HCT116 (cell line): ENCODE data around the gene PTPN4. TPM values are rescaled to one million over a fixed set of nuclear protein-coding genes. Genes with fewer than 3 reads are reported as not detected.

Experiments
- ATAC-seq: fragments of 200-7000 bp; cut with Tn5 transposase; 2 replicates; pipeline ENCODE4 v1.9.1; 2020; ENCODE audit warnings: mild to moderate bottlenecking, moderate library complexity
- BruUV-seq: library from RNA; stranded (reverse); fragments of 400-500 nt; replicated peaks from 2 replicates; lab custom pipeline; 2021; lab: Mats Ljungman, UMichigan
- CTCF ChIA-PET: fragments of 300-600 bp; sonication (Branson Sonifier 250); formaldehyde crosslinking; loops from one replicate; lab custom pipeline; 2021; ENCODE audit warnings: antibody characterized with exemption; lab: Charles Lee
- POLR2A ChIA-PET: fragments of 300-600, 350-600 bp; sonication (Branson Sonifier 250); formaldehyde crosslinking; loops from one replicate; lab custom pipeline; 2021; ENCODE audit warnings: antibody characterized with exemption; lab: Charles Lee
- RAD21 ChIA-PET, 2 experiments: fragments of 300-600 bp; sonication (Branson Sonifier 250); formaldehyde crosslinking; loops; one replicate each; lab custom pipeline; 2023; ENCODE audit warnings: low total read pairs in 2 of 2; ENCODE audit not compliant: uncharacterized antibody in 2 of 2, unreplicated experiment in 2 of 2, low non-redundant PET in 1 of 2; lab: Charles Lee
- DNase-seq: peaks from one replicate; pipeline ENCODE4 v3.0.0-alpha.2; 2010; ENCODE audit warnings: low read depth, low spot score
- H2AFZ ChIP-seq: fragments of 200-600 bp; shearing (Covaris generic), sonication (generic); 2 replicates; pipeline ENCODE4 v1.6.1; 2017; ENCODE audit warnings: low read depth, mixed run types, mixed read lengths, antibody characterized with exemption, low read length; ENCODE audit not compliant: poor library complexity, severe bottlenecking
- H3K27ac ChIP-seq: 2 replicates; pipeline ENCODE4 v1.5.1; 2012; ENCODE audit warnings: low read depth, low read length
- H3K27me3 ChIP-seq: fragments of 200-600 bp; sonication (generic); 2 replicates; pipeline ENCODE4 v1.6.1; 2016; ENCODE audit warnings: mixed run types, low read length, mixed read lengths; ENCODE audit not compliant: insufficient read depth
- H3K36me3 ChIP-seq, 2 experiments: fragments of 200-500 bp in 1 of 2; fragments of 200-600 bp in 1 of 2; sonication (Bioruptor generic) in 1 of 2; sonication (generic) in 1 of 2; 2 replicates each; pipeline versions ENCODE4 v1.5.1 to v1.6.1; 2014 to 2016; ENCODE audit warnings: low read length in 2 of 2, inconsistent platforms in 1 of 2, mixed read lengths in 1 of 2, mixed run types in 1 of 2; ENCODE audit not compliant: insufficient read depth in 2 of 2, control insufficient read depth in 1 of 2
- H3K4me1 ChIP-seq, 2 experiments: fragments of 200-600 bp in 1 of 2; sonication (generic) in 1 of 2; 2 replicates each; pipeline versions ENCODE4 v1.5.1 to v1.6.1; 2012 to 2017; ENCODE audit warnings: low read length in 2 of 2, inconsistent platforms in 1 of 2, mild to moderate bottlenecking in 1 of 2, mixed read lengths in 1 of 2, mixed run types in 1 of 2, moderate library complexity in 1 of 2; ENCODE audit not compliant: insufficient read depth in 2 of 2, control insufficient read depth in 1 of 2
- H3K4me2 ChIP-seq: fragments of 200-600 bp; sonication (generic); 2 replicates; pipeline ENCODE4 v1.6.1; 2017; ENCODE audit warnings: mixed run types, low read length, mixed read lengths
- H3K4me3 ChIP-seq, 2 experiments: fragments of 200-600 bp in 1 of 2; sonication (generic) in 1 of 2; replicated peaks in 1 of 2; 2 replicates each; pipeline ENCODE4 v1.5.1; 2011 to 2016; ENCODE audit warnings: low read length in 2 of 2, control low read depth in 1 of 2, low read depth in 1 of 2, mild to moderate bottlenecking in 1 of 2, mixed read lengths in 1 of 2, mixed run types in 1 of 2
- H3K79me2 ChIP-seq: fragments of 200-600 bp; sonication (generic); 2 replicates; pipeline ENCODE4 v1.6.1; 2017; ENCODE audit warnings: mild to moderate bottlenecking, mixed run types, low read length, moderate library complexity, mixed read lengths; ENCODE audit not compliant: insufficient read depth
- H3K9ac ChIP-seq: fragments of 200-600 bp; sonication (generic); 2 replicates; pipeline ENCODE4 v1.6.1; 2016; ENCODE audit warnings: low read length, mixed read lengths
- H3K9me2 ChIP-seq: fragments of 200-600 bp; sonication (generic), shearing (Covaris generic); 2 replicates; pipeline ENCODE4 v1.6.1; 2017; ENCODE audit warnings: mixed run types, mild to moderate bottlenecking, moderate library complexity; ENCODE audit not compliant: insufficient read depth
- H3K9me3 ChIP-seq, 2 experiments: fragments of 200-500 bp in 1 of 2; fragments of 200-600 bp in 1 of 2; sonication (Bioruptor generic) in 1 of 2; sonication (generic) in 1 of 2; 2 replicates each; pipeline ENCODE4 v1.6.1; 2014 to 2017; ENCODE audit warnings: low read length in 2 of 2, mixed read lengths in 2 of 2, inconsistent platforms in 1 of 2, low read depth in 1 of 2, mild to moderate bottlenecking in 1 of 2, mixed run types in 1 of 2, moderate library complexity in 1 of 2; ENCODE audit not compliant: control insufficient read depth in 1 of 2, insufficient read depth in 1 of 2
- H4K20me1 ChIP-seq: fragments of 200-600 bp; sonication (generic), shearing (Covaris generic); 2 replicates; pipeline ENCODE4 v1.6.1; 2017; ENCODE audit warnings: mixed run types, mild to moderate bottlenecking, moderate library complexity; ENCODE audit not compliant: insufficient read depth
- CBX3 ChIP-seq: IDR thresholded peaks from 2 replicates; pipeline ENCODE4 v1.6.1; 2012; ENCODE audit warnings: low read depth
- CEBPB ChIP-seq: IDR thresholded peaks from 2 replicates; pipeline ENCODE4 v1.6.1; 2012; ENCODE audit warnings: low read depth
- EGR1 ChIP-seq: IDR thresholded peaks from 2 replicates; pipeline ENCODE4 v1.6.1; 2012; ENCODE audit warnings: low read depth
- EZH2 ChIP-seq: fragments of 200-600 bp; sonication (generic); IDR thresholded peaks from 2 replicates; pipeline ENCODE4 v1.6.1; 2017; ENCODE audit warnings: antibody characterized with exemption, mixed run types
- JUND ChIP-seq: IDR thresholded peaks from 2 replicates; pipeline ENCODE4 v1.6.1; 2012
- REST ChIP-seq: IDR thresholded peaks from 2 replicates; pipeline ENCODE4 v1.6.1; 2012; ENCODE audit warnings: low read depth
- SIN3A ChIP-seq: IDR thresholded peaks from 2 replicates; pipeline ENCODE4 v1.6.1; 2012; ENCODE audit warnings: low read depth
- SP1 ChIP-seq: IDR thresholded peaks from 2 replicates; pipeline ENCODE4 v1.6.1; 2012; ENCODE audit warnings: low read depth
- SRF ChIP-seq: IDR thresholded peaks from 2 replicates; pipeline ENCODE4 v1.6.1; 2012; ENCODE audit warnings: low read depth
- YY1 ChIP-seq: IDR thresholded peaks from 2 replicates; pipeline ENCODE4 v1.6.1; 2011; ENCODE audit warnings: low read length, low read depth, moderate library complexity, mild to moderate bottlenecking; ENCODE audit not compliant: insufficient replicate concordance; ENCODE audit errors: extremely low read depth
- ZBTB33 ChIP-seq: IDR thresholded peaks from 2 replicates; pipeline ENCODE4 v1.6.1; 2011; ENCODE audit warnings: mild to moderate bottlenecking, low read length, moderate library complexity; ENCODE audit not compliant: insufficient replicate concordance; ENCODE audit errors: extremely low read depth
- ZFX ChIP-seq: fragments of 450-650 bp; IDR thresholded peaks from 2 replicates; pipeline ENCODE4 v1.6.1; 2017
- ZNF274 ChIP-seq: fragments of 200-500 bp; sonication (Bioruptor generic); IDR thresholded peaks from 2 replicates; pipeline ENCODE4 v1.6.1; 2014; ENCODE audit warnings: mild to moderate bottlenecking, low read depth, low read length, inconsistent platforms
- intact Hi-C: fragments of 100-400 bp; cut with micrococcal nuclease; formaldehyde crosslinking; loops from 2 replicates; pipeline ENCODE4 v1.10.0; 2022
- total RNA-seq: library from RNA; stranded (reverse); gene quantifications from one replicate; pipeline ENCODE4 v1.2.1, GENCODE V29; 2021; ENCODE audit not compliant: unreplicated experiment

Gene PTPN4
- total RNA-seq, 1 experiment from 2014 or later: 38.4 TPM

GRCh38 chr2:119958670-119959268, 199.0 kb downstream of the PTPN4 start:
- no peak overlapping the region for H2AFZ ChIP-seq
- H3K27me3 ChIP-seq: no peaks in the 10 kb centered on the region
- H3K9me3 ChIP-seq: no peaks in the 10 kb centered on the region
- no peak overlapping the region for H3K27ac ChIP-seq
- intact Hi-C loops: no loop called here
- H3K4me3 ChIP-seq: no peak overlapping the region
- ATAC-seq (no peak), DNase-seq (no peak)
- RAD21 ChIA-PET: no interaction called here
- no peak overlapping the region for H3K9ac ChIP-seq
- no TSS peak for BruUV-seq
- H4K20me1 ChIP-seq: no peaks in the 10 kb centered on the region
- H3K4me2 ChIP-seq: no peak overlapping the region
- POLR2A ChIA-PET: no interaction called here
- peaks cover 2 to 11% of the 10 kb centered on the region in 2 experiments; a peak in 3 of 4 replicates for H3K36me3 ChIP-seq
- H3K9me2 ChIP-seq: no peaks in the 10 kb centered on the region
- H3K79me2 ChIP-seq: no peaks in the 10 kb centered on the region
- no peaks in the 10 kb centered on the region for H3K4me1 ChIP-seq
- no peak for TF ChIP-seq ZBTB33
- TF ChIP-seq CEBPB: no peak
- TF ChIP-seq JUND: no peak
- no peak for TF ChIP-seq CBX3
- CTCF ChIA-PET: no interaction called here

GRCh38 chr2:119960821-119961220, 201.1 kb downstream of the PTPN4 start:
- Histone ChIP-seq H3K4me3 (no peak overlapping the region), H3K36me3 (peaks cover 0 to 11% of the 10 kb centered on the region in 2 experiments; a peak in 2 of 4 replicates), H3K4me1 (no peaks in the 10 kb centered on the region), H3K9me2 (no peaks in the 10 kb centered on the region), H3K79me2 (no peaks in the 10 kb centered on the region), H3K9me3 (no peaks in the 10 kb centered on the region), H3K27ac (no peak overlapping the region), H2AFZ (no peak overlapping the region), H3K9ac (no peak overlapping the region), H4K20me1 (no peaks in the 10 kb centered on the region), H3K4me2 (no peak overlapping the region), H3K27me3 (no peaks in the 10 kb centered on the region)
- DNase-seq (no peak), ATAC-seq (no peak)
- ChIA-PET CTCF (no interaction called here), POLR2A (no interaction called here), RAD21 (no interaction called here)
- intact Hi-C loops: no loop called here
- BruUV-seq: no TSS peak
- no peak for TF ChIP-seq SIN3A
- no peak for TF ChIP-seq SRF
- no peak for TF ChIP-seq EZH2
- no peak for TF ChIP-seq EGR1
- no peak for TF ChIP-seq REST
- TF ChIP-seq ZNF274: no peak
- no peak for TF ChIP-seq YY1
- TF ChIP-seq ZBTB33: no peak
- TF ChIP-seq SP1: no peak
- no peak for TF ChIP-seq ZFX
